Smooth muscle cell (in vitro differentiated cells): ENCODE measurements around the gene RASSF8. TPM values are rescaled to one million over a fixed set of nuclear protein-coding genes. Genes with fewer than 3 reads are reported as not detected.

Experiments used
- DNase-seq: peaks from one replicate; lab custom pipeline; 2025; ENCODE audit not compliant: unreplicated experiment; lab: John Stamatoyannopoulos, UW
- H2AFZ ChIP-seq: fragments of 200-600 bp; sonication (generic); 2 replicates; pipeline ENCODE4 v1.6.0; 2016; ENCODE audit warnings: antibody characterized with exemption, low read depth, mild to moderate bottlenecking
- H3F3A ChIP-seq: fragments of 200-600 bp; sonication (generic); 2 replicates; pipeline ENCODE4 v1.6.0; 2017; ENCODE audit warnings: antibody characterized with exemption, low read depth
- H3K27ac ChIP-seq: fragments of 200-600 bp; sonication (generic); 2 replicates; pipeline ENCODE4 v1.5.1; 2016; ENCODE audit warnings: low read depth, mild to moderate bottlenecking
- H3K27me3 ChIP-seq: fragments of 200-600 bp; sonication (generic); 2 replicates; pipeline ENCODE4 v1.6.1; 2016; ENCODE audit warnings: low read depth, mild to moderate bottlenecking
- H3K36me3 ChIP-seq: fragments of 200-600 bp; sonication (generic); 2 replicates; pipeline ENCODE4 v1.5.1; 2016; ENCODE audit warnings: low read depth
- H3K4me1 ChIP-seq: fragments of 200-600 bp; sonication (generic); 2 replicates; pipeline ENCODE4 v1.5.1; 2016; ENCODE audit warnings: low read depth
- H3K4me2 ChIP-seq: fragments of 200-600 bp; sonication (generic); 2 replicates; pipeline ENCODE4 v1.6.0; 2016; ENCODE audit warnings: mild to moderate bottlenecking
- H3K4me3 ChIP-seq: fragments of 200-600 bp; sonication (generic); 2 replicates; pipeline ENCODE4 v1.5.1; 2016; ENCODE audit warnings: mild to moderate bottlenecking
- H3K79me2 ChIP-seq: fragments of 200-600 bp; sonication (generic); 2 replicates; pipeline ENCODE4 v1.6.0; 2016; ENCODE audit warnings: low read depth, mild to moderate bottlenecking
- H3K9ac ChIP-seq: fragments of 200-600 bp; sonication (generic); 2 replicates; pipeline ENCODE4 v1.6.0; 2016; ENCODE audit warnings: low read depth
- H3K9me3 ChIP-seq: fragments of 200-600 bp; sonication (generic); replicated peaks from 2 replicates; pipeline ENCODE4 v1.5.1; 2016; ENCODE audit warnings: low read depth
- H4K20me1 ChIP-seq: fragments of 200-600 bp; sonication (generic); 2 replicates; pipeline ENCODE4 v1.6.0; 2016; ENCODE audit warnings: low read depth
- WGBS: methylation state at CpG from one replicate; pipeline ENCODE4 v1.1.7; 2016; ENCODE audit warnings: low lambda C conversion rate; 5-methylcytosine and 5-hydroxymethylcytosine counted together
- polyA plus RNA-seq: library from polyadenylated mRNA; unstranded; fragments of >200 nt; fragmentation: Nextera tagmentation; extraction: Ambion mirVana; gene quantifications from 2 replicates; pipeline ENCODE4 v1.2.1, GENCODE V29; 2016
- total RNA-seq: library from RNA; depleted of rRNA; stranded (reverse); fragments of >200 nt; gene quantifications from 2 replicates; pipeline ENCODE4 v1.2.3, GENCODE V29; 2014
- TF ChIP-seq, protein P1 (sequence below): fragments of 200-600 bp; sonication (generic); IDR thresholded peaks from 2 replicates; pipeline ENCODE4 v1.5.1; 2017; ENCODE audit warnings: borderline replicate concordance, mild to moderate bottlenecking, antibody characterized with exemption; ENCODE audit not compliant: insufficient read depth, poor library complexity, severe bottlenecking

The RASSF8 gene
- total and polyA plus RNA-seq, 2 experiments from 2014 or later, result 9.8 to 29.8 TPM

DNA sequence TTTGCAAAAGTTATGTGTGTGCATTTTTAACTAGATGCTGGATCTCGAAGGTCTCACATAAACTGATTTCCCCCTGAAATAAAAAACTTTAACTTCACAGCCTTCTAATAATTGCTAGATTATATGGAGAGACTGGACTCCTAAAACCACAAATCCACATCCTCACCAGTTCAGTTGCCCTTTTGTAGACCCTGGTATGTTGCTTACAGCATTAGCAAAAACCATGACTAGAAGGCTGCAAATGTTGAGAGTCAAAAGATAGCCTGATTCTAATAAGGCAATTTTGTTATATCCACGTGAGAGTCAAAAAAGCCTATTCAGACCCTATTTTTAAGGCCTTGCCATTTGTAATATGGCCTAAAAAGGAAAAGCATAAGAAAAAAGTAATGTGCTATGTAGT, 37.4 kb downstream of the RASSF8 start:
- no peaks in the 10 kb centered on the region for H3F3A ChIP-seq
- no peak for DNase-seq
- H3K27ac ChIP-seq, result peak overlapping the region; percentile 5
- peaks cover 95% of the 10 kb centered on the region for H3K79me2 ChIP-seq
- no peaks in the 10 kb centered on the region for H3K27me3 ChIP-seq
- peak overlapping the region; percentile 1 for H3K4me2 ChIP-seq
- H3K9me3 ChIP-seq, result no peaks in the 10 kb centered on the region
- peaks cover 55% of the 10 kb centered on the region for H4K20me1 ChIP-seq
- H3K4me1 ChIP-seq, result peaks cover 57% of the 10 kb centered on the region
- H3K36me3 ChIP-seq, result no peaks in the 10 kb centered on the region
- TF ChIP-seq, protein P1, sequence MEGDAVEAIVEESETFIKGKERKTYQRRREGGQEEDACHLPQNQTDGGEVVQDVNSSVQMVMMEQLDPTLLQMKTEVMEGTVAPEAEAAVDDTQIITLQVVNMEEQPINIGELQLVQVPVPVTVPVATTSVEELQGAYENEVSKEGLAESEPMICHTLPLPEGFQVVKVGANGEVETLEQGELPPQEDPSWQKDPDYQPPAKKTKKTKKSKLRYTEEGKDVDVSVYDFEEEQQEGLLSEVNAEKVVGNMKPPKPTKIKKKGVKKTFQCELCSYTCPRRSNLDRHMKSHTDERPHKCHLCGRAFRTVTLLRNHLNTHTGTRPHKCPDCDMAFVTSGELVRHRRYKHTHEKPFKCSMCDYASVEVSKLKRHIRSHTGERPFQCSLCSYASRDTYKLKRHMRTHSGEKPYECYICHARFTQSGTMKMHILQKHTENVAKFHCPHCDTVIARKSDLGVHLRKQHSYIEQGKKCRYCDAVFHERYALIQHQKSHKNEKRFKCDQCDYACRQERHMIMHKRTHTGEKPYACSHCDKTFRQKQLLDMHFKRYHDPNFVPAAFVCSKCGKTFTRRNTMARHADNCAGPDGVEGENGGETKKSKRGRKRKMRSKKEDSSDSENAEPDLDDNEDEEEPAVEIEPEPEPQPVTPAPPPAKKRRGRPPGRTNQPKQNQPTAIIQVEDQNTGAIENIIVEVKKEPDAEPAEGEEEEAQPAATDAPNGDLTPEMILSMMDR, result no peak
- no peak overlapping the region for H3K9ac ChIP-seq
- no peak overlapping the region for H2AFZ ChIP-seq
- 69% methylated on average over 2 of the region's 2 CpGs for WGBS
- no peak overlapping the region for H3K4me3 ChIP-seq

DNA sequence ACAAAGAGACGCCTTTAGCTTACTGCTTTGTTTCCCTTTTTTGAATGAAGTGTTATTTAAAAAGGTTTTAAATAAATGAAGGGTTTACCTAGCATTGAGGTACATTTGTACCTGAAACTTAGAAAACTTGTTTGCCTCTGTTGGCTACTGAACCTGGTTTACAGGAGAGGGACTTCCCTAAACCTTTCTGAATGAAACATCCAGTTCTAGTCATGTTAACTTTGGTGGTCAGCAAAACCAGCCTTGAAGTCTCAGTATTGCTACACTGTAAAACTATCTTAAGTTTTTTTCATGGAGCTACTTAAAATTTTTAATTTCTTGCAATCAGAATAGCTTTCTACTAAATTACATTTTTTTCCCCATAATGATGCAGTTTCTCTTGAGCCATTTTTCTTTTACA, 38.2 kb downstream of the RASSF8 start:
- H4K20me1 ChIP-seq, result peaks cover 47% of the 10 kb centered on the region
- H3K9me3 ChIP-seq, result no peaks in the 10 kb centered on the region
- 95% methylated on average over 1 of the region's 1 CpG for WGBS
- H3K4me3 ChIP-seq, result no peak overlapping the region
- H3K9ac ChIP-seq, result peak overlapping the region; percentile 22
- H2AFZ ChIP-seq, result no peak overlapping the region
- peak overlapping the region; percentile 54 for H3K27ac ChIP-seq
- no peak for DNase-seq
- H3K27me3 ChIP-seq, result no peaks in the 10 kb centered on the region
- peak overlapping the region; percentile 1 for H3K4me2 ChIP-seq
- H3F3A ChIP-seq, result no peaks in the 10 kb centered on the region
- H3K4me1 ChIP-seq, result peaks cover 57% of the 10 kb centered on the region
- TF ChIP-seq, protein P1, result no peak
- no peaks in the 10 kb centered on the region for H3K36me3 ChIP-seq
- peaks cover 95% of the 10 kb centered on the region for H3K79me2 ChIP-seq

DNA sequence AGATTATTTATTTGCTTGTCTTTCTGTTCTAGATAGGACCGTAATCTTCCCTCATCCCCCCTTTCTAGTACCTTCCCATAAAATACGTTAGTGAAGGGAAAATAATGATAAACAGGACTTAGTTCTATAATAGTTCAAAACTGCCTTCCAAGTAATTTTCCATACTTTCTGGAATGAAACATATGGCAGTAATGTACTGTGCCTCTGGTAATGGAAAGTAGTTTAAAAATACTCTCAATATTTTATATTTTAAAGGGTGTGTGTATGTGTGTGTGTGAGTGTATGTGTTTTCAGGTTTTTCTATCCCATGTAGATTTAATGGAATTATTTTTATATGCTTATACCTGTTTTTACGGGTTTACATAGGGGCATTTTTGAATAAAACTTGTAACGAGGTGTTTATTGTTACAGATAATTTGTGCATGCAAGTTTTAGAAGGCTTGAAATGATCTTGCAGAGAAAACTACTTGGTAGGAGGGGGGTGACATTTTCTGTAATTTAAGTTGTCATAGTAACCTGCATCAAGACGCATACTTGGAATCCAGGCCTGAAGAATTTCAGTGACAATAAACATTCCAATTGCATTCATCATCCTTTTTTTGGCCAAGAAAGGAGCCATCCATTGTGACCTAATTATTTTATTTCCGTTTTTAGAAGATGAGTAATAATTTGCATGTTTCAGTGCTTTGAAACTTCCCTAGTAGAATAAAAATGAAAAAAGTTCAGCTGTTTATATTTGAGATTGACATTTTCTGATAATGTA, 38.9 kb downstream of the RASSF8 start:
- H3F3A ChIP-seq, result no peaks in the 10 kb centered on the region
- peaks cover 40% of the 10 kb centered on the region for H4K20me1 ChIP-seq
- H3K4me1 ChIP-seq, result peaks cover 53% of the 10 kb centered on the region
- no peak overlapping the region for H3K4me3 ChIP-seq
- H3K27ac ChIP-seq, result peak overlapping the region; percentile 54
- H3K9ac ChIP-seq, result peak overlapping the region; percentile 22
- no peaks in the 10 kb centered on the region for H3K27me3 ChIP-seq
- H3K4me2 ChIP-seq, result peak overlapping the region; percentile 1
- no peaks in the 10 kb centered on the region for H3K36me3 ChIP-seq
- TF ChIP-seq, protein P1, result no peak
- WGBS, result 43% methylated on average over 6 of the region's 6 CpGs
- no peaks in the 10 kb centered on the region for H3K9me3 ChIP-seq
- peaks cover 95% of the 10 kb centered on the region for H3K79me2 ChIP-seq
- no peak overlapping the region for H2AFZ ChIP-seq
- no peak for DNase-seq

DNA sequence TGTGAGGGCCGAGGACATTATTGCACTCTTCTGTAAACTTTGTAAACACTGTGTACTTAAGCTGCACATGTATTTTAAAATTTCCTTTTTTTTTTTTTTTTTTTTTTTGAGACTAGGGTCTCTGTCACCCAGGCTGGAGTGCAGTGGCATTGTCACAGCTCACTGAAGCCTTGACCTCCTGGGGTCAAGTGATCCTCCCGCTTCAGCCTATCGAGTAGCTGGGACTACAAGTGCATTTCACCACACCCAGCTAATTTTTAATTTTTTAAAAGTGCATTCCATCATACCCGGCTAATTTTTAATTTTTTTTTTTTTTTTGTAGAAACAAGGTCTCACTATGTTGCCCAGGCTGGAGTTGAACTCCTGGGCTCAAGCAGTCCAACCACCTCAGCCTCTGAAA, 42.4 kb downstream of the RASSF8 start:
- Histone ChIP-seq H3K9ac (no peak overlapping the region), H3K4me1 (peaks cover 19% of the 10 kb centered on the region), H3F3A (no peaks in the 10 kb centered on the region), H3K79me2 (peaks cover 93% of the 10 kb centered on the region), H3K27ac (no peak overlapping the region), H3K27me3 (no peaks in the 10 kb centered on the region), H3K4me2 (no peak overlapping the region), H2AFZ (no peak overlapping the region), H3K9me3 (peaks cover 8% of the 10 kb centered on the region), H4K20me1 (peaks cover 7% of the 10 kb centered on the region), H3K36me3 (peaks cover 8% of the 10 kb centered on the region), H3K4me3 (no peak overlapping the region)
- DNase-seq, result no peak
- 95% methylated on average over 4 of the region's 4 CpGs for WGBS
- TF ChIP-seq, protein P1, result no peak
